DMS153 treated with DMSO at 0.1 percent for 48 hours (cell line): ENCODE data around the gene ILKAP.

Source experiments
- DNase-seq: peaks from one replicate; lab custom pipeline; 2025; ENCODE audit not compliant: unreplicated experiment; lab: John Stamatoyannopoulos, UW

ILKAP gene, protein sequence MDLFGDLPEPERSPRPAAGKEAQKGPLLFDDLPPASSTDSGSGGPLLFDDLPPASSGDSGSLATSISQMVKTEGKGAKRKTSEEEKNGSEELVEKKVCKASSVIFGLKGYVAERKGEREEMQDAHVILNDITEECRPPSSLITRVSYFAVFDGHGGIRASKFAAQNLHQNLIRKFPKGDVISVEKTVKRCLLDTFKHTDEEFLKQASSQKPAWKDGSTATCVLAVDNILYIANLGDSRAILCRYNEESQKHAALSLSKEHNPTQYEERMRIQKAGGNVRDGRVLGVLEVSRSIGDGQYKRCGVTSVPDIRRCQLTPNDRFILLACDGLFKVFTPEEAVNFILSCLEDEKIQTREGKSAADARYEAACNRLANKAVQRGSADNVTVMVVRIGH

GRCh38 chr2:238203094-238203972 lies at the start of gene ILKAP:
Gene ILKAP (minus strand): TSS chr2:238203695. CDS start chr2:238203553, 142 bp downstream.
- peak; percentile 78 for DNase-seq

DNA sequence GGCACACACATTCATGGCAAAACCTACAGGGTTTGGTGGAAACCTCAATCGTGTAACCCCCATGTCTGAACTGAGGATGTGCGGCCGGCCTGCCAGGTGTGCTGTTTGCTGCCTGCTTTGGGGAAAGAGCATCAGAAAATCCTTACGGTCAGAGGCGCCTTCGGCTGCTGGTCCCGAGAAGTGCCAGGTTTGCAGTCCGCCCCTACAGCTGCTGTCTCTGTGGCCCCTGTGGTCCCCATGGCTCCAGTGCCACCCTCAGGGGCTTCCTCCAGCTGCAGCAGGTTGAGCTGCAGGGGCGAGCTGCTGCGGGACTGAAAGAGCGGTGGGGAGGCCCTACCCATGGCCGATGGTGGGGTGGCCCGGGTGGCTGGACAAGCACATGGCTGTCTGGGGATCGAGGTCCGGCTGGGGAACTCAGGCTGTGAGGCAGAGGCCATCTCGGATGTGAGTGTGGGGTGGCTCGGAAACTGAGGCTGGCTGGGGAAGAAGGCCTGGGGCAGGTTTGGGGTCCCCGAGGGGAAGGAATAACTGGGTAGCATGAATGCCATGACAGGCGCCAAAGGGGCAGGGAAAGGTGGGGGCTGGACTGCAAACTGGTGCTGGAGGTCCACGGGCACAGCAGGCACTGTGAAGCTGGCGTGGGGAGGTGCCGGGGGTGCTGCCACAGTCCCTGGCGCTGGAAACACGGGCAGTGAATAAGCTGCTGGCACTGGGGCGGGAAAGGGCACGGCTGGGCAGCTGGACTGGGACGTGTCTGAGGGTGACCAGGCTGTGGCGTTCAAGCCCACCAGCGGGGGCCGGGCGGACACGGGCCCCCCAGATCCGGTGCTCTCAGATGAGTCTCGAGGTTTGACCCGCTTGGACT lies 49.5 kb upstream of the ILKAP start:
- no peak for DNase-seq

DNA sequence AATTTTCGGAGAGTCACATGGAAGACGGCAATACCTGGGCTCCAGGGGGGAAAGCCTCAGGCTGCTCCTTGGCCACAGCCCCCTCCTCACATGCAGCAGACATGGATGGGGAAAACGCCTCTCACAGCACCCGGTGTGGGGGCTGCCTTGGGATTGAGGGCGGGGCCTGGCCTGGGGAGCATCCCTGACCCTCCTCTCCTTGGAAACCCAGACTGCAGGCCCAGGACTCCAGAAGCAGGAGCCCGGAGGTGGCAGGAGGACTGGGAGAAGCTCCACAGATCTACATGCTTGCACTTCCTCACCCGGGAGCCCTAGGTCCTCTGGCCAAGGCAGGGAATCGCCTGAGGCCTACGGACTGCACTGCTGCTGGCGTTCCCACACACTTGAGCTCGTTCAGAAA lies 48.5 kb upstream of the ILKAP start:
- DNase-seq, result no peak

GRCh38 chr2:238251331-238251730 lies 47.8 kb upstream of the ILKAP start:
- DNase-seq, result no peak

DNA sequence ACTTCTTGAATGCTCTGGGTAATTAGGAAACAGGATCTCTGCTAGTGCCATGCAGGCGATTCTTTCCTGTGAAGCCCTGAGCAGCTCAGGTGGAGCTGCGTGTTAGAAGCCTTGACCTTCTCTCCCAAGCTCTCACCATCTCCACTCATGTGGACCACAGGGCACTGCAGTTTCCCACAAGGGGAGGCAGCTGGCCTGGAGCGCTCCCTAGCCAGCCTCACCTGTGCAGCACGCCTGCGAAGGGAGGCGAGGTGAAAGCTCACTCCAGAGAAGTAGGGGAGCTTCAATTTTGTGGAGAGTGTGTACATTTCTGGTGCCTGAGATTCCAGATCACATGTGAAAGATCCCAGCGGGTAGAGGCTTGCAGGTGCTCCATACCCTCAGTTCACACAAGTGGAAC lies 47.4 kb upstream of the ILKAP start:
- no peak for DNase-seq

DNA sequence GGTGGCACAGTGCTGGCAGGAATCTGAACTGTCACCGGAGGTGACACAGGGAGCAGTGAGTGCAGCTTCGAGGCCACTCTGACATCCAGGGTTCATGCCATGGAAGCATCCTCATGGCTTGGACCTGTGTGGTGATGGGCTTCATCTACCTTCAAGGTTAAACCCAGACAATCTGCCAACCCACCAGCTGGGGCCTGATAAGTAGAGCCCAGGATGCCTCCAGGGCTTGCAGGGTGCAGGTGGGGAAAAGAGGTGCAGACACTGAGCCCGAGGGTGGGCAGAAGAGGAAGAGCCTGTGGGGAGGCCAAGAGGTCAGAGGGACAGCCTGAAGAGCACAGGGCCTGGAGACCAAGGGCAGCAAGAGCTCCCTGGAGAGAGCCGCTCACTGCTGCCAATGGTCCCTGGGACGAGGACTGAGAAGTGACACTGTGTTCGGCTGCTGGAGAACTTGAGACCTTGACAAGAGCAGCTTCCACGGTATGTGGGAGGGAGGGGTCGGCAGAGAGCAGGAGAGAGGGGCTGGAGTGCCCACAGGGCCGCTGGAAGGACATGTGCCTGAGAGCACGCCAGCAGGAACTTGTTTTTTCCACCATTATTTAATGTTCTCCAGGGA lies 44.5 kb upstream of the ILKAP start:
- no peak for DNase-seq

DNA sequence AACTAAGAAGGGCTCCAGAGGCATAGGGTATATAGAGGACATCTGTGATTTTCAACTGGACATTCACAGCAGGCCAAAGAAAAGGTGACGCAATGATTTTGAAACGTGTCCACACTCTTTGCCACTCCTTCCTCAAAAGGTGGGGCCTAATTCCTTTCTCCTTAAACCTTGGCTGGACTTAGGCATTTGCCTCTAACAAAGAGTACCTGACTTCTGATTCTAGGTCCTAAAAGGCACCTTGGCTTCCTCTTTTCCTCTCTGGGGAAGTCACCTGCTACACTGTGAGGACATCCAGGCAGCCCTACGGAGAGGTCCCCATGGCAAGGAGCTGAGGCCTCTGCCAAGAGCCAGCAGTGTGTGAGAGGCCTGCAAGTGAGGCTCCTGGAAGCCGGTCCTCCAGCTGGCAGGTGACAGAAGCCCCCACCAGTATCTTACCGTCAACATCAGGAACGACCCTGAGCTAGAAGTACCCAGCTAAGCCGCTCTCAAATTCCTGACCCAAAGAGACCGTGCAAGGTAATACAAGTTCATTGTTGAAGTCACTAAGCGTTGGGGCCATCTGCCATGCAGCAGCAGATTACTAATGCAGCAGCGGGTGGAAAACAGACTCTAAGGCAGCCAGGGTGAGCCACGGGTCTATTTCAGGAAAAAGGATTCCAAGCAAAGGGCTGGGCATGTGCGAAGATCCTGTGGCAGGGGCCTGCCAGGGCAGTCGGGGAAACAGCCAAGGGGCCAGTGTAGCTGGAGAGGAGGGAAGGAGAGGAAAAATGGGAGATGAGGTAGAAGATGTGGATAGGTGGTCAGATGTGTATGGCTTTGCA lies 43.7 kb upstream of the ILKAP start:
- no peak for DNase-seq

- DNase-seq, result no peak
These were observed 40.7 kb upstream of the ILKAP start for GRCh38 chr2:238244151-238244550.

DNA sequence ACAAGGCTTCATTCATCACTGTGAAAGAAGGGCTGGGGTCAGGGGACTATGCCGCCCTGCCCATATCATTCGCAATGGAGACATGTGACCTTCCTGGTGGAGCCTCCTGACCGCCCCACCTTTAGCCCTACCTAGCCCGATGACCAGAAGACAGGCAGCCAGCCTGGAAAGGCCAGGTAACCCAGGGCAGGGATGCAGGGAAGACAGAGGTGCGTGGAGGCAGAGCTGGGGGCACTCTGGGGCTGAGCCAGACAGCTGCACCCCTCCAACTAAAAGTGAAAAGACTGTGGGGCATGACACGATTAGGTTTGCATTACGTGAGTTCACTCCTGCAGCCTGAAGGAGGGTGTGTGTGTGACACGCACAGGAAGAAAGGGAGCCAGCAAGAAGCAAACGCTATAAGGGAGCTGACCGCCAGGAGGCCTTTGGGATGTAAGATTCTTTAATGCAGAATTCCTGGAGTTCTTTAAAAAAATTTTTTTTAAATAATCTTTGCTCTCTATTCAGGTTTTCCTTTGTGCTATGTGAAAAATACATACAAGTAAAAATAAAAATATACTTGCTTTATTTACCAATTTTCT lies 40.1 kb upstream of the ILKAP start:
- peak; percentile 62 for DNase-seq

DNA sequence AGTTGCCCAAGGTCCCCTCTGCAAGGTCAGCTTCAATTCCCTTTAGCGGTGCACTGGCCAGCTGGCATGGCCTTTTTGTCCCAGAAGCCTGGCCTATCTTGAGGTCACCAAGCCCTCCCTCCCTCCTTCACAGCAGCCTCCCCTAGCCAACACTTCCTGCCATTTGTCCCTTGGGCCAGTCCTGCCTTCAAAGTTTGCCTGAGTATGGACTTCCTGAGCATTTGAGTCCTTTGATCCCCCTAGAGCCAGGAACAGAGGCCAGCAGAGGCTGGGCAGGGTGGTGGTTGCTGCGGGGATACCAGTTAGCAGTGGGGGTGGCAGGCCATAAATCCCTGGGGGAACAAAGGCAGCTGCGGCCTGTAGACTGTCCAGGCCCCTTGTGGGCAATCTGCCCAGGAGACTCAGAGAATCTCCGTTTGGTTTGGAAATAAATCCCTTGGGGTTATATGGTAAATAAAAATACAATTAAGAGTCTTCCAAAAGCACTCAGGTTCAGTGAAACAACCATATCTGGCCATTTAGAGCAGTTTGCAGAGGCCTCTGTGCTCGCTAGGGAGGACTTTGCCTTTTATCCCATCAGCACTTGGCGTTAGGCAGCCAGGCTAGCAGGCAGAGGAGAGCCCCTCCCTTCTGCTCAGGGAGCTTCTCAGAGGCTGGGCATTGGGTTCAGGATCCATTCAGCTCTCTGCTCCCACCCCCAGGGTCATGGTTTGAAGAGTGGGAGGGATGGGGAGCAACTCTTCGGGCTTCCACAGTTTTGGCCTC lies 39.4 kb upstream of the ILKAP start:
- peak; percentile 85 for DNase-seq

DNA sequence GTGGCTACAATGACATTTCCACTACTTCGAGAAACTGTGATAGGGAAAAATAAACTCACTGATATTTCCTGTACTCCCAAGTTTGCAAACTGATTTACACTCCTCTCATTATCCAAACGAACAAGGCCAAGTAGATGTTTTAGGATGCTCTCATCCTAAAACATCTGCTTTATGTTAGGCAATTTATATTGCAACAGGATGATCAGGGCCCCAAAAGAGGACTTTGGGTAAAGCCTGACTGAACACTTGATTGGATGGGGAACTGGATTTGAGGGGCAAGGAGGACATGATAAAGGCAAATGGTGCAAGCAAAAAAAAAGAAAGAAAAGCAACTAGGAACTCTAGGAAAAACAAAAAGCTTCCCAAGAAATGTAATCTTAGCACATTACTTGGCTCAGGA lies 38.5 kb upstream of the ILKAP start:
- DNase-seq, result no peak

DNA sequence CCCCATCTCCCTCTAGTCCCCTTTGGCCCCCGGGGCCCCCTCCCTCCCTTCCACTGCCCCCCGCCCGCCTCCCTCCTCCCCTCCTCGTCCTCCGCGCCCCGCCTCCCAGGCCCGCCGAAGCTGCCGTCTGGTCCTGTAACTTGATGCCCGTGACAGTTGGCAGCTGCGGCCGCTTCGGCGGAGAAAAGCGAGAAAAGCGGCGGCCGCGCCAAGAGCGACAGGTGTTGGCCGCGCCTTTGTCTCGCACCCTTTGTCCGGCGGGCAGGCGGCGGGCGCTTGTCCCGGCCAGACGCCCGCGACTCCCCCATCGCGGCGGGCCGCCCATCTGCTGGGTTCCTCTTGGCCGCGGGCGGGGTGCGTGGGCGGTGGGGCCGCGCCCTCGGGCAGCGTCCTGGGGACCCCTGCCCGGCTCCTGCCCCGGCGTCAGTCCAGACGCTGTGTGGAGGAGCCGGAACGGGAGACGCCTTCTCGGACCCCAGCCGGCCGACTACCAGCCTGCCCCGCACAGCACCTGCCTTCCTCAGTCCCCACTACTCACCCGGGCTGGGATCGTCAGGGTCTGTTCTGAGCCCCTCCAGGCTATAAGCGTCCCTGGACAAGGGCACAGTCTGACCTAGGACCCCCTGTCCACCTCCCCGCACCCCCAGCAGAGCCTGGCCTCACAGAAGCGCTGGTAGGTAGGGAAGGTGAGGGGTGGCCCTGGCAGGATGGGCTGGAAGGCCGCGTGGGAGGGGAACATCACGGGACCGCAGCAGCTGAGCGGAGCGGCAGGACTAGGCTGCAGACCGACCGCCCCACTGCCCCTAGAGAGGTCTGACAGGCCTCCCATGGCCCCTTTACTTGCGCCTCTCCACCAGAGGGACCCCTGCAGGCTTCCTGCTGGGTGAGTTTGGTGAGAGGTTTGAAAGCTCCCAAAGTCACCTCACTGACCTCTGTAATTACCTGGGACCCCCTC lies 37.5 kb upstream of the ILKAP start:
- DNase-seq, result peak; percentile 82

DNA sequence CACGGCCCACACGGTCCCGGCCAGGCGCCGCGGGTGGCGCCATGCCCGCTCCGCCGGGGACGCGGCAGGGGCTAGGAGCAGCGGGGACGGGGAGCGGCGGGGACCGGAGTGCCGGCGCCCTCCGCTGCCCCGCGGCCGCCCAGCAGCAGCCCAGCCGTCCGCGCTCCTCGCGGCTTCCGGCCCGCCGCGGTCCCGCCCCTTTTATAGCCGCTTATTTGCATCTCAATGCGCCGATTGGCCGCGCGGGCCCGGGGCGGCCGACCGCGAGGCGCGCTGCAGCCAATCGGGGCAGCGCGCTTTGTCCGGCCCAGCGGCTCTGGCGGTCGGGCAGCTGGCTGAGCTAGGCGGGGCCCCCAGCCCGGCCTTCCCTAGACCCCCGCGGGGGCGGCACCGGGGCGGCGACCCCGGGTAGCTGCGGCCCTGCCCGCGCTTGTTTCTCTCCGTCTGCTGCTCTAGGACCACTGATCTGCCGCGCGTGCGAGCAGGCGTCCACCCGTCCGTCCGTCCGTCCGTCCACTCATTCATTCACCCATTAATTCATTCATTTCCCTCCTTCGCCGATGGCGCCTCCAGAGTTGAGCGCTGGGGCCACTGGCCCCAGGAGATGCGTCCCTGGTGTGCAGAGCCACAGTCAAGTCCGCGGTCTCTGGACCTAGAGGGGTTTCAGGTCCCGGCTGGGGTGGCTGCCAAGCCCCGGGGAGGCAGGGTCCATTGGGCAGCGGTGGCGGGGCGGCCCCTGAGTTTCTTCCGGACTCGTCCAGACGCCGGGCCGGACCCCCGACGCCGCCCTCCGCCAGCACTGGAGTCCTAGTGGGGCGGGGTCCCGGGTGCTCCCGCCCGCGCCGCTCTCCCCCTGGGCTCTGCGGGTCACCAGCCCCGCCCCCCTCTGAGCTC lies 36.6 kb upstream of the ILKAP start, which contains the start of gene HES6:
TSS of gene HES6 (minus strand) at position 176 of the 894 bp plus-strand sequence. CDS start at position 43, 133 bp downstream.
- DNase-seq, result peak; percentile 91

- no peak for DNase-seq
These were observed 36.0 kb upstream of the ILKAP start for GRCh38 chr2:238239543-238239862.

DNA sequence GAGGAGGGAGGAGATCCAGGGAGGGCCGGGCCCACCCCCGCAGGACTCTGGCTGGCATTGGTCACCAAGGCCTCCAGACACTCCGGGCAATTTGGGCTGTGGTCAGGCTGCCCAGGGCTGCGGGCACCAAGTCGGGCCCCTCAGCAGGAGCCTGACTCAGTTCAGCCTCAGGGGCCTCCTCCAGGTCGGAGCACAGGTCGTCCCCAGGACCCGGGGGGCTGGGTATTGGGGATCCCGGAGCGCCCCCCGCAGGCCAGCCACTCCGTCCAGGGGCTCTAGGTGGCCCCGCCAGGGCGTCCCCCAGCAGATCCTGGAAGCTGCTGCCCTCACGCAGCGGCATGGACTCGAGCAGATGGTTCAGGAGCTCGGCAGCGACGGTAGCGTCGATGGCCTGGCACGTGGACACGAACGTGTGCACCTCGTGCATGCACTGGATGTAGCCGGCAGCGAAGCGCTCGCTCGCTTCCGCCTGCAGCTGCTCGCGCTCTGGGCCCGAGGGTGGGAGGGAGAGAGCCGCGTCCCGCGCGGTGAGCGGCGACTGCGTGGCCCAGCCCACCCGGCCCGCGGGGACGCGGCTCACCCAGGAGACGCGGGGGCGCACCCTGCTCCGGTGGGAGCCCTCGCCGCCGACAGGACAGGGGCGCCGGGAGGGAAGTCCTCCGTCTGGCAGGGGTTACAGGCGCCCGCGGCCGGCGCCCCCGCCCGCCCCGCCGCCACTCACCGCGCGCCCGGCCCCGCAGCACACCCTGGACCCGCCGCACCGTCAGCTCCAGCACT lies 35.5 kb upstream of the ILKAP start:
- DNase-seq, result no peak

GRCh38 chr2:238238311-238238765 lies 34.8 kb upstream of the ILKAP start:
- no peak for DNase-seq
